ENCODE results near the gene SMAD3.

SMAD3 gene

GRCh38 chr15:67185051-67185450 is 119.6 kb downstream of the SMAD3 start:
- no peak for TF ChIP-seq JUND (IDR thresholded peaks at IDR 0.05; ENCODE audit: low read depth)
- in situ Hi-C loops (cut with HindIII; ENCODE audit: low pct_unique_long_range_greater_than_20kb, low sequenced_read_pairs), result no loop called here
- no peak for DNase-seq (ENCODE audit: low read depth in 1 of 2, low spot score in 1 of 2)

DNA sequence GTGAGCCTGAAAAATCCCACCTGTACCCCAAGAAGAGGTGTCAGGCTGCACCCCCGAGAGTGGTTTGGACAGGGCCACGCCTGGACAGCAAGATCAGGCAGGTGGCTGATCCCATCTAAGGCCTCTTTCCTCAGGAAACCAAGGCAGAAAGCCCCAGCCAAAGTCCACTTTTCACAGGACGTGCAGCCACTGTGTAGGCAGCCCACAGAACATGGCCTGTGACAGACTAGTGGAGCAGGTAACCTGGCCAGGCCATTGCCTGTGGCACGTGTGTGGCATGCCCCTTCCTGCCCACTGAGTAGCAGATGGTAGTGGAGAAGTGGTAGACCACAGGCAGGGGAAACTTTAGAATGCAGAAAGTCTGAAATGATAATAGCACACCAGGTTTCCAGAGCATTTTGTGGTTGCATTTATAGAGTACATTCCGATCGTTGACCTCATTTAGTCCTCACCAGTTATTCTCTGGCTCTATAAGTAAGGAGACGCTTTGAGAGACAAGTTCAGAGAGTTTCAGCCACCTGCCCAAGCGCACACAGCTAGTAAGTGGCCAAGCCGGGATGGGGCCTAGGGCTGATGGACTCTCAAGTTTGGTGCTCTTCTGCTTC is 120.3 kb downstream of the SMAD3 start:
- no peak for TF ChIP-seq JUND (IDR thresholded peaks at IDR 0.05; ENCODE audit: low read depth)
- in situ Hi-C loops (cut with HindIII; ENCODE audit: low pct_unique_long_range_greater_than_20kb, low sequenced_read_pairs), result no loop called here
- DNase-seq (ENCODE audit: low read depth in 1 of 2, low spot score in 1 of 2), result no peak

DNA sequence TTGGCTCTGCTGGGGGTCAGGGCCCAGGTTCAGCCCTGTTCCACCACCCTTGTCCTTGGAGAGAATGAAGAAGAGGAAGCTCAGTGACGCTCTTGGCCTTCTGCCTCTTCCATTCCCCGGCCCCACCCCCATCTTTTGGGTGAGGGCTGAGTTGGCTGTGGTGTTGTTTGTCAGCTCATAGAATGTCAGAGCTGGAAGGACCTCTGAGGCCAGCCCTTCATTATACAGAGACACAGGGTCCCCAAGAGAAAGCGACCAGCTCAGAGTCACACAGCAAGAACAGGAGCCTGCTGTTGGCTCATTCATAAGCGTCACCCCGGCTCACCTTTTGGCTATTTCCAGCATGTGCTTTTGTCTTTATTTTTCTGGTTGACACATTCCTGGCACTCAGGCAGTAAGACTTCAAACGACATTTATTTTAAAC is 120.8 kb downstream of the SMAD3 start:
- no peak for DNase-seq (ENCODE audit: low read depth in 1 of 2, low spot score in 1 of 2)
- in situ Hi-C loops (cut with HindIII; ENCODE audit: low pct_unique_long_range_greater_than_20kb, low sequenced_read_pairs), result no loop called here

DNA sequence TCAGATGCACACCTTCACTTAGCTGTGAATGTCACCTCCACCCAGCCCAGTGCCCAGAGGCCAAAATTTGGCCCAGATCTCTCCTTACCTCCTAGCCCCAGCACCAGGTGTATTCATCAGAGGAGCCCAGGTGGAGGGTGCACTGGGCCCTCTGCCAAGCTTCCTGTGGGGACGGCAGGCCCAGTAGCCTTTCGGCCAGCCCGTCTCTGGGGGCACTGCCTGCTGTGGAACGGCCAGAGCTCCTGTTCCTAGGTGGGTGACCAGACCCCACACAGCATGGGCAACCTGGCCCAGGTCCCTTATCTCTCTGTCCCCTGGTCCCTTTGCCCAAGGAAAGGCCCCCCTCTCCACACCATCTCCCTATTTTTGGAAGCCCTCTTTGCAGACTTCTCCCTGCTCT is 121.3 kb downstream of the SMAD3 start:
- in situ Hi-C loops (cut with HindIII; ENCODE audit: low pct_unique_long_range_greater_than_20kb, low sequenced_read_pairs), result no loop called here
- TF ChIP-seq JUND (IDR thresholded peaks at IDR 0.05; ENCODE audit: low read depth), result no peak
- DNase-seq (ENCODE audit: low read depth in 1 of 2, low spot score in 1 of 2), result no peak

More for the DNA sequence above, 120.8 kb downstream of the SMAD3 start:
- no peak for TF ChIP-seq JUND (IDR thresholded peaks at IDR 0.05; ENCODE audit: low read depth)

DNA sequence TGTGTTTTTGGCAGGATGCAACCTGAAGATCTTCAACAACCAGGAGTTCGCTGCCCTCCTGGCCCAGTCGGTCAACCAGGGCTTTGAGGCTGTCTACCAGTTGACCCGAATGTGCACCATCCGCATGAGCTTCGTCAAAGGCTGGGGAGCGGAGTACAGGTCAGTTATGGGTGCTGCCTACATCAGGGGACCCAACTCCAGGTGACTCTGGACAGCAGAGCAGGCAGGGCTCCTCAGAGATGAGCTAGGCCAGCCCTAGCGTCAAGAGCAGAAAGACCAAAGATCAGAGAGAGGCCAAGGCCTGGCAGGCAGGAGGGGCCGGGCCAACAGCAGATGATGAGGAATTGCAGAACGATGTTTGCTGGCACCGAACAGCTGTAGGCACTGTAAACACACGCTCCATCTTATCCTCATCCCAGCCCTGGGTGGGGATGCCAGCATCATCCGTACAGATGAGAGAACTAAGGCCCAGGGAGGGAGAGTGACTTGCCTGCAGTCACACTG is 122.0 kb downstream of the SMAD3 start:
- in situ Hi-C loops (cut with HindIII; ENCODE audit: low pct_unique_long_range_greater_than_20kb, low sequenced_read_pairs), result no loop called here
- TF ChIP-seq JUND (IDR thresholded peaks at IDR 0.05; ENCODE audit: low read depth), result no peak
- no peak for DNase-seq (ENCODE audit: low read depth in 1 of 2, low spot score in 1 of 2)

GRCh38 chr15:67188551-67189218 is 123.3 kb downstream of the SMAD3 start:
- no peak for TF ChIP-seq JUND (IDR thresholded peaks at IDR 0.05; ENCODE audit: low read depth)
- in situ Hi-C loops (cut with HindIII; ENCODE audit: low pct_unique_long_range_greater_than_20kb, low sequenced_read_pairs), result no loop called here
- no peak for DNase-seq (ENCODE audit: low read depth in 1 of 2, low spot score in 1 of 2)

DNA sequence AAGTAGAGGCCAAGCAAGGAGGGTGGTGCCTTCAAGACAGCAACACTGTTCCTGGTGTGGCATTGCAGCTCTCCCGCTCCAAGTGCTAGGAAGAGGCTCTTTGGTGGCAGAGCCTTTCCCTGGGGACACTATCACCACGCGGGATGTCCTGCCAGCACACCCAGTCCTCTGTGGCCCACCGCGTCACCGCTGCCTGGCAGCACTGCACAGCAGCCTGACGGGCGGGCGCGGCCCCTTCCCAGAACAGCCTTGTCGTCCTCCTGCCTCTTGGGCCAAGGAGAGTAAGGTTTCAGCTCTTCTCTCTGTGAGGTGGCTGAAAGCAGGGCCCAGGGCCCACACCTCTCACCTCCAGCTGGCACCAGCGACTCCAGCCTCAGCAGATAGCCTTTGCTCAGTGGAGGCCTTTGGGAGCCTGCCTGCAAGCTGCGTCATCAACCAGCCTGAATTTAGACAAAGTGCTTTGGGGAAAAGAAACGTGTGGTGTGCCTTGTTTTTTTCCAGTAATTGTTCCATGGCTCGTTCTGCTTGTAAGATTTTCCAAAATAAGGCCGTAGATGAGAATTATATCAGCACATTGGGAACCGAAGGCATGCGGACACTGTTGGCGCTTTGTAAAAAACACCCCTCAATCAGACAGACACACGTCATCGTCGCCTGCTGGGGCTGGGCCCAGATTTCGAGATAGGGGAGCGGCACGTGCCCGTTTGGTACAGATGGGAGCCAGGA is 124.1 kb downstream of the SMAD3 start:
- no peak for TF ChIP-seq JUND (IDR thresholded peaks at IDR 0.05; ENCODE audit: low read depth)
- in situ Hi-C loops (cut with HindIII; ENCODE audit: low pct_unique_long_range_greater_than_20kb, low sequenced_read_pairs), result no loop called here
- DNase-seq (ENCODE audit: low read depth in 1 of 2, low spot score in 1 of 2), result no peak

DNA sequence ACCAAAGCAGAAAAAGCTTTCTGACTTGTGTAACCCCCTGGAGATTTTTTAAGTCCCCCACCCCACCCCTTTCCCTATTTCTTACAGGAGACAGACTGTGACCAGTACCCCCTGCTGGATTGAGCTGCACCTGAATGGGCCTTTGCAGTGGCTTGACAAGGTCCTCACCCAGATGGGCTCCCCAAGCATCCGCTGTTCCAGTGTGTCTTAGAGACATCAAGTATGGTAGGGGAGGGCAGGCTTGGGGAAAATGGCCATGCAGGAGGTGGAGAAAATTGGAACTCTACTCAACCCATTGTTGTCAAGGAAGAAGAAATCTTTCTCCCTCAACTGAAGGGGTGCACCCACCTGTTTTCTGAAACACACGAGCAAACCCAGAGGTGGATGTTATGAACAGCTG is 124.9 kb downstream of the SMAD3 start:
- in situ Hi-C loops (cut with HindIII; ENCODE audit: low pct_unique_long_range_greater_than_20kb, low sequenced_read_pairs), result no loop called here
- TF ChIP-seq JUND (IDR thresholded peaks at IDR 0.05; ENCODE audit: low read depth), result no peak
- DNase-seq (ENCODE audit: low read depth in 1 of 2, low spot score in 1 of 2), result no peak

DNA sequence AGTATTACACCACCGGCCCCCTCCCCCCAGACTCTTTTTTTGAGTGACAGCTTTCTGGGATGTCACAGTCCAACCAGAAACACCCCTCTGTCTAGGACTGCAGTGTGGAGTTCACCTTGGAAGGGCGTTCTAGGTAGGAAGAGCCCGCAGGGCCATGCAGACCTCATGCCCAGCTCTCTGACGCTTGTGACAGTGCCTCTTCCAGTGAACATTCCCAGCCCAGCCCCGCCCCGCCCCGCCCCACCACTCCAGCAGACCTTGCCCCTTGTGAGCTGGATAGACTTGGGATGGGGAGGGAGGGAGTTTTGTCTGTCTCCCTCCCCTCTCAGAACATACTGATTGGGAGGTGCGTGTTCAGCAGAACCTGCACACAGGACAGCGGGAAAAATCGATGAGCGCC is 125.4 kb downstream of the SMAD3 start:
- no peak for TF ChIP-seq JUND (IDR thresholded peaks at IDR 0.05; ENCODE audit: low read depth)
- in situ Hi-C loops (cut with HindIII; ENCODE audit: low pct_unique_long_range_greater_than_20kb, low sequenced_read_pairs), result no loop called here
- no peak for DNase-seq (ENCODE audit: low read depth in 1 of 2, low spot score in 1 of 2)

GRCh38 chr15:67192185-67192820 is 126.9 kb downstream of the SMAD3 start:
- in situ Hi-C loops (cut with HindIII; ENCODE audit: low pct_unique_long_range_greater_than_20kb, low sequenced_read_pairs), result no loop called here
- no peak for DNase-seq (ENCODE audit: low read depth in 1 of 2, low spot score in 1 of 2)
- TF ChIP-seq JUND (IDR thresholded peaks at IDR 0.05; ENCODE audit: low read depth), result no peak

DNA sequence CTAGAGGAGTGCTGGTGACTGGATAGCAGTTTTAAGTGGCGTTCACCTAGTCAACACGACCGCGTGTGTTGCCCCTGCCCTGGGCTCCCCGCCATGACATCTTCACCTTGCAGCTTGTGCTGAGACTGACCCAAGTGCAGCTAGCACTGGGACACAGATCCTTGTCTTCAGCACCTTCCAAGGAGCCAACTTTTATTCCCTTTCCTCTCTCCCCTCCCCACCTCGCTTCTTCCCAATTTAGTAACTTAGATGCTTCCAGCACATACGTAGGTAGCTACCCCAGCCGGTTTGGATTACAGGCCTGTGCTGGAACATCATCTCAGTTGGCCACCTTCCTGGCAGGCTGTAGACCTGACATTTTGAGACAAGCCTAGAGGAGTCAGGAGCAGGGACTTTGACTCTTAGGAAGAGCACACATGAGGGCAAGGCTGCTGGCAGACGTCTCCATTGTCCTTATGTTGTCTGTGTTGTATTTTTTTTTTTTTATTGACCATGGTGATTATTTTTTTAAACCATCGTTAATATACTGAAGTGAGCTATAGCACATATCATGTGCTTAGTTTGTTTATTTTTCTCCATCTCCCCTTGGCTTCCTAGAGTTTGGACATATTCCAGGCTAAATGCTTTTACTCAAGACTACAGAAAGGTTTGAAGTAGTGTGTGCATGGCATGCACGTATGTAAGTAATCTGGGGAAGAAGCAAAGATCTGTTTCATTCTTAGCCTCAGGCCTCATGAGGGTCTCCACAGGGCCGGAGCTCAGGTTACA is 128.0 kb downstream of the SMAD3 start:
- in situ Hi-C loops (cut with HindIII; ENCODE audit: low pct_unique_long_range_greater_than_20kb, low sequenced_read_pairs), result no loop called here
- DNase-seq (ENCODE audit: low read depth in 1 of 2, low spot score in 1 of 2), result no peak
- no peak for TF ChIP-seq JUND (IDR thresholded peaks at IDR 0.05; ENCODE audit: low read depth)
